K562 (cell line): ENCODE data around the gene GJC2. TPM values are rescaled to one million over a fixed set of nuclear protein-coding genes. Genes with fewer than 3 reads are reported as not detected.
A peak's percentile ranks its signal among the peaks of the same experiment; 100 is the strongest.

Experiments used
- ATF1 ChIP-seq, 2 experiments: fragments of 450-650 bp in 1 of 2; IDR thresholded peaks; 2 replicates each; pipeline ENCODE4 v1.6.1; 2016; ENCODE audit warnings: missing compliant biosample characterization in 1 of 2, missing genetic modification characterization in 1 of 2
- CBX2 ChIP-seq: fragments of 200-600 bp; sonication (generic); IDR thresholded peaks from one replicate; pipeline ENCODE4 v1.6.1; 2012; ENCODE audit warnings: mild to moderate bottlenecking, low read length, inconsistent platforms; ENCODE audit not compliant: insufficient read depth, poor library complexity, severe bottlenecking
- CCNT2 ChIP-seq: IDR thresholded peaks from 2 replicates; pipeline ENCODE4 v1.6.1; 2011; ENCODE audit warnings: borderline replicate concordance, low read depth, mild to moderate bottlenecking, moderate library complexity, mixed read lengths, low read length; ENCODE audit not compliant: insufficient read length; ENCODE audit errors: extremely low read depth
- EP300 ChIP-seq: IDR thresholded peaks from 2 replicates; pipeline ENCODE4 v1.6.1; 2012; ENCODE audit warnings: low read length, improper control_type of control experiment
- FOXA3 ChIP-seq, 2 experiments: fragments of 450-650 bp in 1 of 2; sonication (generic) in 1 of 2; formaldehyde crosslinking; IDR thresholded peaks in 1 of 2; conservative IDR thresholded peaks in 1 of 2; 2 replicates each; pipeline versions ENCODE4 v1.4.0 to v1.8.0; 2020 to 2022; ENCODE audit warnings: mild to moderate bottlenecking in 2 of 2, missing genetic modification reagents in 1 of 2
- FOXK2 ChIP-seq, 2 experiments: fragments of 450-650 bp; IDR thresholded peaks in 1 of 2; conservative IDR thresholded peaks in 1 of 2; 2 replicates each; pipeline ENCODE4 v1.6.1; 2016; ENCODE audit warnings: low read depth in 2 of 2, mild to moderate bottlenecking in 1 of 2
- HDAC6 ChIP-seq: IDR thresholded peaks from 2 replicates; pipeline ENCODE4 v1.6.1; 2012; ENCODE audit warnings: low read depth, mild to moderate bottlenecking, control low read depth, inconsistent platforms, low read length, moderate library complexity
- MEF2A ChIP-seq: IDR thresholded peaks from 2 replicates; pipeline ENCODE4 v1.6.1; 2011; ENCODE audit warnings: low read depth, mild to moderate bottlenecking, low read length, moderate library complexity; ENCODE audit not compliant: control insufficient read depth
- NFE2L1 ChIP-seq: fragments of 450-650 bp; IDR thresholded peaks from 2 replicates; pipeline ENCODE4 v1.6.1; 2016; ENCODE audit warnings: missing genetic modification characterization, low read depth, mild to moderate bottlenecking, missing compliant biosample characterization, moderate library complexity, borderline replicate concordance
- SREBF2 ChIP-seq: sonication (generic); formaldehyde crosslinking; IDR thresholded peaks from 2 replicates; pipeline ENCODE4 v1.4.0; 2020; ENCODE audit warnings: mild to moderate bottlenecking, missing genetic modification reagents
- YY1 ChIP-seq, 3 experiments: IDR thresholded peaks; 2 replicates each; pipeline ENCODE4 v1.6.1; 2011; ENCODE audit warnings: low read length in 2 of 3, mild to moderate bottlenecking in 2 of 3, moderate library complexity in 2 of 3, borderline replicate concordance in 1 of 3, control low read depth in 1 of 3, low read depth in 1 of 3; ENCODE audit not compliant: insufficient read depth in 3 of 3, insufficient replicate concordance in 2 of 3, control insufficient read depth in 1 of 3, insufficient read length in 1 of 3; ENCODE audit errors: extremely low read depth in 1 of 3
- polyA plus RNA-seq, 8 experiments: library from polyadenylated mRNA; depleted of rRNA in 4 of 8; stranded (reverse) in 5 of 8; unstranded in 3 of 8; fragments of >200 nt; fragmentation: Nextera tagmentation in 2 of 8; fragmentation: Illumina TruSeq in 1 of 8; extraction: Ambion mirVana in 2 of 8; extraction: Trizol in 1 of 8; gene quantifications; 2 replicates each; pipeline versions ENCODE4 v1.2.1 to v1.2.3, GENCODE V29; 2011 to 2014; ENCODE audit warnings: inconsistent platforms in 1 of 8, missing spikeins in 1 of 8
- total RNA-seq, 7 experiments: library from RNA; depleted of rRNA in 6 of 7; stranded (reverse); fragments of >200 nt in 6 of 7; fragmentation: Illumina TruSeq in 2 of 7; extraction: Trizol in 2 of 7; gene quantifications; 2 replicates each; pipeline versions ENCODE4 v1.2.1 to v1.2.3, GENCODE V29; 2011 to 2021; ENCODE audit warnings: low replicate concordance in 1 of 7
- TF ChIP-seq, protein P1 (sequence below): sonication (generic); formaldehyde crosslinking; IDR thresholded peaks from 2 replicates; pipeline ENCODE4 v1.8.1; 2023; ENCODE audit warnings: missing genetic modification reagents, mild to moderate bottlenecking, borderline replicate concordance
- TF ChIP-seq, protein P2 (sequence below): sonication (generic); formaldehyde crosslinking; IDR thresholded peaks from 2 replicates; pipeline ENCODE4 v1.8.1; 2022; ENCODE audit warnings: missing genetic modification reagents
- TF ChIP-seq, protein P3 (sequence below): sonication (generic); formaldehyde crosslinking; IDR thresholded peaks from 2 replicates; pipeline ENCODE4 v1.8.0; 2023; ENCODE audit warnings: mild to moderate bottlenecking, missing genetic modification reagents

Gene GJC2
- total and polyA plus RNA-seq, 9 of the 15 experiments (the other 6 are each of a cell fraction or from before 2014, with no cell fraction given) = 0.03 to 0.62 (median 0.11) TPM; not detected in 2

DNA sequence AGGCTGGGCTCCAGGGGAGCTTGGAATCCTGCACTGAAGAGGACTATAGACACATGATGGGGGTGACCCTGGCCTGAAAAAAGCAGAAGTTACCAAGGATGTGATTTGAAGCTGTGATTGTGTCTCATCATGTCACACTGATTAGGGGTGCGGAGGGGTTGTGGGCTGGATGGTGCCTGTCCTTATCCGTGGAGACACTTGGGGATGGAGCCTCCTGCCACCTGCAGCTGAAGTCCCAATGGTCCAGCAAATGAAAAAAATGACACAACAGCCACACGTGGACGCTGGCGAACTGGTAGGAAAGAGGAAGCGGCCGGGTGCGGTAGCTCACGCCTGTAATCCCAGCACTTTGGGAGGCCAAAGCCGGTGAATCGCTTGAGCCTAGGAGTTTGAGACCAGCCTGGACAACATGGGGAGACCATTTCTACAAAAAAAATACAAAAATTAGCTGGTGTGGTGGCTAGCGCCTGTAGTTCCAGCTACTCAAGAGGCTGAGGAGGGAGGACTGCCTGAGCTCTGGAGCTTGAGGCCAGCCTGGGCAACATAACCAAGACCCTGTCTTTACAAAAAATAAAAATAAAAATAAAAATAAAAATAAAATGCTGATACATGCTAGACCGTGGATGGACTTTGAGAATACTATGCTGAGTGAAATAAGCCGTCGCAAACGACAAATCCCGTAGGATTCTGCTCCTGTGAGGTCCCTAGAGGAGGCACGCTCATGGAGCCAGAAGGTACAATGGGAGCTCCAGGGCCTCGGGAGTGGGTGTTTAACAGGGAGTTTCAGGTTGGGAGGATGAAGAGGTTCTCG is 15.0 kb downstream of the GJC2 start (continued):
- TF ChIP-seq, protein P1, sequence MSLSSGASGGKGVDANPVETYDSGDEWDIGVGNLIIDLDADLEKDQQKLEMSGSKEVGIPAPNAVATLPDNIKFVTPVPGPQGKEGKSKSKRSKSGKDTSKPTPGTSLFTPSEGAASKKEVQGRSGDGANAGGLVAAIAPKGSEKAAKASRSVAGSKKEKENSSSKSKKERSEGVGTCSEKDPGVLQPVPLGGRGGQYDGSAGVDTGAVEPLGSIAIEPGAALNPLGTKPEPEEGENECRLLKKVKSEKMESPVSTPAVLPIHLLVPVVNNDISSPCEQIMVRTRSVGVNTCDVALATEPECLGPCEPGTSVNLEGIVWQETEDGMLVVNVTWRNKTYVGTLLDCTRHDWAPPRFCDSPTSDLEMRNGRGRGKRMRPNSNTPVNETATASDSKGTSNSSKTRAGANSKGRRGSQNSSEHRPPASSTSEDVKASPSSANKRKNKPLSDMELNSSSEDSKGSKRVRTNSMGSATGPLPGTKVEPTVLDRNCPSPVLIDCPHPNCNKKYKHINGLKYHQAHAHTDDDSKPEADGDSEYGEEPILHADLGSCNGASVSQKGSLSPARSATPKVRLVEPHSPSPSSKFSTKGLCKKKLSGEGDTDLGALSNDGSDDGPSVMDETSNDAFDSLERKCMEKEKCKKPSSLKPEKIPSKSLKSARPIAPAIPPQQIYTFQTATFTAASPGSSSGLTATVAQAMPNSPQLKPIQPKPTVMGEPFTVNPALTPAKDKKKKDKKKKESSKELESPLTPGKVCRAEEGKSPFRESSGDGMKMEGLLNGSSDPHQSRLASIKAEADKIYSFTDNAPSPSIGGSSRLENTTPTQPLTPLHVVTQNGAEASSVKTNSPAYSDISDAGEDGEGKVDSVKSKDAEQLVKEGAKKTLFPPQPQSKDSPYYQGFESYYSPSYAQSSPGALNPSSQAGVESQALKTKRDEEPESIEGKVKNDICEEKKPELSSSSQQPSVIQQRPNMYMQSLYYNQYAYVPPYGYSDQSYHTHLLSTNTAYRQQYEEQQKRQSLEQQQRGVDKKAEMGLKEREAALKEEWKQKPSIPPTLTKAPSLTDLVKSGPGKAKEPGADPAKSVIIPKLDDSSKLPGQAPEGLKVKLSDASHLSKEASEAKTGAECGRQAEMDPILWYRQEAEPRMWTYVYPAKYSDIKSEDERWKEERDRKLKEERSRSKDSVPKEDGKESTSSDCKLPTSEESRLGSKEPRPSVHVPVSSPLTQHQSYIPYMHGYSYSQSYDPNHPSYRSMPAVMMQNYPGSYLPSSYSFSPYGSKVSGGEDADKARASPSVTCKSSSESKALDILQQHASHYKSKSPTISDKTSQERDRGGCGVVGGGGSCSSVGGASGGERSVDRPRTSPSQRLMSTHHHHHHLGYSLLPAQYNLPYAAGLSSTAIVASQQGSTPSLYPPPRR = no peak; the same call in 1 of the 2 replicates
- TF ChIP-seq ATF1 (CRISPR knock-in tag; IDR thresholded peaks at IDR 0.05) (no peak), ATF1 (tag; IDR thresholded peaks at IDR 0.05) (no peak), FOXK2 (conservative IDR thresholded peaks at IDR 0.05 in 1 of 2, IDR thresholded peaks at IDR 0.05 in 1 of 2; ENCODE audit: low read depth in 2 of 2) (peak; percentile 85 to 88), NFE2L1 (tag) (no peak), CBX2 (no peak), HDAC6 (no peak), FOXA3 (CRISPR knock-in tag; conservative IDR thresholded peaks at IDR 0.05 in 1 of 2, IDR thresholded peaks at IDR 0.05 in 1 of 2) (no peak), YY1 (IDR thresholded peaks at IDR 0.05; ENCODE audit: borderline replicate concordance in 1 of 3, control insufficient read depth in 1 of 3, extremely low read depth in 1 of 3, insufficient read depth in 3 of 3, insufficient read length in 1 of 3, insufficient replicate concordance in 2 of 3, low read depth in 1 of 3, low read length in 2 of 3) (peak in 1 of 3 experiments; percentile 8), MEF2A (no peak), SREBF2 (0 out of 2 replicates have a peak, but pooled peaks have one; percentile 15), EP300 (peak; percentile 57; the same call in 1 of the 2 replicates), CCNT2 (peak; percentile 65)
- TF ChIP-seq, protein P2, sequence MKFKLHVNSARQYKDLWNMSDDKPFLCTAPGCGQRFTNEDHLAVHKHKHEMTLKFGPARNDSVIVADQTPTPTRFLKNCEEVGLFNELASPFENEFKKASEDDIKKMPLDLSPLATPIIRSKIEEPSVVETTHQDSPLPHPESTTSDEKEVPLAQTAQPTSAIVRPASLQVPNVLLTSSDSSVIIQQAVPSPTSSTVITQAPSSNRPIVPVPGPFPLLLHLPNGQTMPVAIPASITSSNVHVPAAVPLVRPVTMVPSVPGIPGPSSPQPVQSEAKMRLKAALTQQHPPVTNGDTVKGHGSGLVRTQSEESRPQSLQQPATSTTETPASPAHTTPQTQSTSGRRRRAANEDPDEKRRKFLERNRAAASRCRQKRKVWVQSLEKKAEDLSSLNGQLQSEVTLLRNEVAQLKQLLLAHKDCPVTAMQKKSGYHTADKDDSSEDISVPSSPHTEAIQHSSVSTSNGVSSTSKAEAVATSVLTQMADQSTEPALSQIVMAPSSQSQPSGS (CRISPR knock-in tag) = no peak
- TF ChIP-seq, protein P3, sequence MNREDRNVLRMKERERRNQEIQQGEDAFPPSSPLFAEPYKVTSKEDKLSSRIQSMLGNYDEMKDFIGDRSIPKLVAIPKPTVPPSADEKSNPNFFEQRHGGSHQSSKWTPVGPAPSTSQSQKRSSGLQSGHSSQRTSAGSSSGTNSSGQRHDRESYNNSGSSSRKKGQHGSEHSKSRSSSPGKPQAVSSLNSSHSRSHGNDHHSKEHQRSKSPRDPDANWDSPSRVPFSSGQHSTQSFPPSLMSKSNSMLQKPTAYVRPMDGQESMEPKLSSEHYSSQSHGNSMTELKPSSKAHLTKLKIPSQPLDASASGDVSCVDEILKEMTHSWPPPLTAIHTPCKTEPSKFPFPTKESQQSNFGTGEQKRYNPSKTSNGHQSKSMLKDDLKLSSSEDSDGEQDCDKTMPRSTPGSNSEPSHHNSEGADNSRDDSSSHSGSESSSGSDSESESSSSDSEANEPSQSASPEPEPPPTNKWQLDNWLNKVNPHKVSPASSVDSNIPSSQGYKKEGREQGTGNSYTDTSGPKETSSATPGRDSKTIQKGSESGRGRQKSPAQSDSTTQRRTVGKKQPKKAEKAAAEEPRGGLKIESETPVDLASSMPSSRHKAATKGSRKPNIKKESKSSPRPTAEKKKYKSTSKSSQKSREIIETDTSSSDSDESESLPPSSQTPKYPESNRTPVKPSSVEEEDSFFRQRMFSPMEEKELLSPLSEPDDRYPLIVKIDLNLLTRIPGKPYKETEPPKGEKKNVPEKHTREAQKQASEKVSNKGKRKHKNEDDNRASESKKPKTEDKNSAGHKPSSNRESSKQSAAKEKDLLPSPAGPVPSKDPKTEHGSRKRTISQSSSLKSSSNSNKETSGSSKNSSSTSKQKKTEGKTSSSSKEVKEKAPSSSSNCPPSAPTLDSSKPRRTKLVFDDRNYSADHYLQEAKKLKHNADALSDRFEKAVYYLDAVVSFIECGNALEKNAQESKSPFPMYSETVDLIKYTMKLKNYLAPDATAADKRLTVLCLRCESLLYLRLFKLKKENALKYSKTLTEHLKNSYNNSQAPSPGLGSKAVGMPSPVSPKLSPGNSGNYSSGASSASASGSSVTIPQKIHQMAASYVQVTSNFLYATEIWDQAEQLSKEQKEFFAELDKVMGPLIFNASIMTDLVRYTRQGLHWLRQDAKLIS (CRISPR knock-in tag) = no peak
